Measurements from ENCODE around the gene ESYT1.
A peak's percentile ranks its signal among the peaks of the same experiment; 100 is the strongest.

Gene ESYT1

GRCh38 chr12:56130876-56131275 lies 2.8 kb downstream of the ESYT1 start:
- Mint-ChIP-seq H3K4me3 (peak overlapping the region; percentile 96 to 99), H3K27ac (peak overlapping the region; percentile 16 to 60), H3K27me3 (no peaks in the 10 kb centered on the region), H3K9me3 (no peaks in the 10 kb centered on the region), H3K4me1 (peaks cover 76% of the 10 kb centered on the region)
- ATAC-seq (no peak), DNase-seq (no peak)

- Mint-ChIP-seq H3K4me1 (peaks cover 77% of the 10 kb centered on the region), H3K27ac (peak overlapping the region in 1 of 2 donors; percentile 76)
- no peak for DNase-seq
These were observed 6.8 kb downstream of the ESYT1 start for GRCh38 chr12:56134897-56135296.

GRCh38 chr12:56137853-56138571 lies 9.9 kb downstream of the ESYT1 start:
- H3K9me3 Mint-ChIP-seq = no peaks in the 10 kb centered on the region
- ATAC-seq (no peak), DNase-seq (no peak)
- H3K4me1 Mint-ChIP-seq = peaks cover 71% of the 10 kb centered on the region
- no peaks in the 10 kb centered on the region for H3K27me3 Mint-ChIP-seq
- H3K27ac Mint-ChIP-seq = peak overlapping the region in 1 of 2 donors; percentile 75
- no peak overlapping the region for H3K4me3 Mint-ChIP-seq

More at GRCh38 chr12:56134897-56135296, 6.8 kb downstream of the ESYT1 start:
- H3K4me3 Mint-ChIP-seq = no peak overlapping the region
- ATAC-seq = no peak
- no peaks in the 10 kb centered on the region for H3K9me3 Mint-ChIP-seq
- H3K27me3 Mint-ChIP-seq = no peaks in the 10 kb centered on the region

GRCh38 chr12:56141946-56142784 lies 14.1 kb downstream of the ESYT1 start:
- no peak overlapping the region for H3K4me3 Mint-ChIP-seq
- no peaks in the 10 kb centered on the region for H3K9me3 Mint-ChIP-seq
- H3K27me3 Mint-ChIP-seq = no peaks in the 10 kb centered on the region
- DNase-seq = no peak
- no peak for ATAC-seq
- peaks cover 44% of the 10 kb centered on the region for H3K4me1 Mint-ChIP-seq
- peak overlapping the region in 1 of 2 donors; percentile 15 for H3K27ac Mint-ChIP-seq

- Mint-ChIP-seq H3K4me3 (no peak overlapping the region), H3K9me3 (no peaks in the 10 kb centered on the region), H3K27me3 (no peaks in the 10 kb centered on the region), H3K4me1 (peaks cover 33% of the 10 kb centered on the region), H3K27ac (peak overlapping the region; percentile 67 to 82)
- ATAC-seq = no peak
- DNase-seq = no peak
These were observed 15.2 kb downstream of the ESYT1 start for GRCh38 chr12:56143217-56143616.

- Mint-ChIP-seq H3K9me3 (no peaks in the 10 kb centered on the region), H3K4me3 (no peak overlapping the region), H3K27me3 (no peaks in the 10 kb centered on the region), H3K4me1 (peaks cover 28% of the 10 kb centered on the region), H3K27ac (no peak overlapping the region)
- ATAC-seq (no peak), DNase-seq (no peak)
These were observed 15.8 kb downstream of the ESYT1 start for GRCh38 chr12:56143870-56144269.

- Mint-ChIP-seq H3K4me1 (peaks cover 30% of the 10 kb centered on the region), H3K27me3 (no peaks in the 10 kb centered on the region), H3K4me3 (no peak overlapping the region), H3K9me3 (no peaks in the 10 kb centered on the region), H3K27ac (no peak overlapping the region)
- no peak for DNase-seq
- ATAC-seq = no peak
These were observed 17.1 kb downstream of the ESYT1 start for GRCh38 chr12:56145217-56145616.

GRCh38 chr12:56146492-56147460 lies 18.7 kb downstream of the ESYT1 start:
- ATAC-seq (no peak), DNase-seq (no peak)
- peaks cover 35% of the 10 kb centered on the region for H3K4me1 Mint-ChIP-seq
- H3K9me3 Mint-ChIP-seq = no peaks in the 10 kb centered on the region
- peak overlapping the region in 1 of 2 donors; percentile 42 for H3K27ac Mint-ChIP-seq
- H3K27me3 Mint-ChIP-seq = no peaks in the 10 kb centered on the region
- H3K4me3 Mint-ChIP-seq = no peak overlapping the region

GRCh38 chr12:56150563-56150962 lies 22.5 kb downstream of the ESYT1 start:
- no peaks in the 10 kb centered on the region for H3K27me3 Mint-ChIP-seq
- no peak for DNase-seq
- peak overlapping the region; percentile 80 to 82 for H3K27ac Mint-ChIP-seq

GRCh38 chr12:56151672-56152131 lies 23.6 kb downstream of the ESYT1 start:
- Mint-ChIP-seq H3K4me1 (peaks cover 43% of the 10 kb centered on the region), H3K27me3 (no peaks in the 10 kb centered on the region), H3K27ac (peak overlapping the region; percentile 96 to 98), H3K9me3 (no peaks in the 10 kb centered on the region), H3K4me3 (peak overlapping the region; percentile 87 to 93)
- DNase-seq (peak; percentile 70 to 78), ATAC-seq (peak; percentile 82)

More at GRCh38 chr12:56150563-56150962, 22.5 kb downstream of the ESYT1 start:
- Mint-ChIP-seq H3K4me1 (peaks cover 41% of the 10 kb centered on the region), H3K4me3 (peak overlapping the region; percentile 40 to 59), H3K9me3 (no peaks in the 10 kb centered on the region)
- ATAC-seq = no peak

GRCh38 chr12:56152132-56152755 lies 24.2 kb downstream of the ESYT1 start, which contains the start of gene MYL6B:
Gene MYL6B (plus strand): TSS chr12:56152587. CDS start chr12:56153919, 1,332 bp downstream.
- peak within 1 kb of the TSS; percentile 96 to 98 for H3K27ac Mint-ChIP-seq
- H3K4me3 Mint-ChIP-seq = peak within 1 kb of the TSS; percentile 87 to 93
- DNase-seq (peak; percentile 90 to 95), ATAC-seq (peak; percentile 93)
- H3K27me3 Mint-ChIP-seq = no peaks in the 10 kb centered on the region
- H3K4me1 Mint-ChIP-seq = peaks cover 47% of the 10 kb centered on the region
- no peaks in the 10 kb centered on the region for H3K9me3 Mint-ChIP-seq

GRCh38 chr12:56152756-56153677 lies 24.9 kb downstream of the ESYT1 start:
- Mint-ChIP-seq H3K27ac (peak overlapping the region; percentile 96 to 98), H3K4me1 (peaks cover 52% of the 10 kb centered on the region), H3K27me3 (no peaks in the 10 kb centered on the region), H3K9me3 (no peaks in the 10 kb centered on the region), H3K4me3 (peak overlapping the region; percentile 87 to 93)
- no peak for DNase-seq
- no peak for ATAC-seq

- no peaks in the 10 kb centered on the region for H3K27me3 Mint-ChIP-seq
- no peak overlapping the region for H3K27ac Mint-ChIP-seq
- no peak for DNase-seq
- peak overlapping the region; percentile 87 to 93 for H3K4me3 Mint-ChIP-seq
- H3K9me3 Mint-ChIP-seq = no peaks in the 10 kb centered on the region
- no peak for ATAC-seq
- H3K4me1 Mint-ChIP-seq = peaks cover 52% of the 10 kb centered on the region
These were observed 25.6 kb downstream of the ESYT1 start for GRCh38 chr12:56153678-56154065.
